ENCODE results near the gene ZNF423. TPM values are rescaled to one million over a fixed set of nuclear protein-coding genes. Genes with fewer than 3 reads are reported as not detected.

Gene ZNF423
- total and polyA plus RNA-seq, 5 donors, result 5.5 to 22.2 (median 14.4) TPM

GRCh38 chr16:49724774-49725173, 131.1 kb downstream of the ZNF423 start:
- H3K4me1 ChIP-seq (ENCODE audit: control insufficient read depth, insufficient read depth, low read length), result no peaks in the 10 kb centered on the region
- no peaks in the 10 kb centered on the region for H3K9me3 ChIP-seq (ENCODE audit: control insufficient read depth, low read length)
- DNase-seq (no peak), ATAC-seq (no peak)
- H3K27ac ChIP-seq (ENCODE audit: low read length), result no peak overlapping the region
- WGBS, result 95% methylated on average over 5 of the region's 5 CpGs
- intact Hi-C loops (cut with DNase I), result no loop called here
- no peak overlapping the region for H3K4me3 ChIP-seq (ENCODE audit: low read length)
- no peaks in the 10 kb centered on the region for H3K27me3 ChIP-seq (ENCODE audit: control insufficient read depth, insufficient read depth)

- Histone ChIP-seq H3K4me1 (ENCODE audit: control insufficient read depth, insufficient read depth, low read length) (no peaks in the 10 kb centered on the region), H3K27ac (ENCODE audit: low read length) (no peak overlapping the region), H3K27me3 (ENCODE audit: control insufficient read depth, insufficient read depth) (no peaks in the 10 kb centered on the region), H3K9me3 (ENCODE audit: control insufficient read depth, low read length) (no peaks in the 10 kb centered on the region), H3K4me3 (ENCODE audit: low read length) (no peak overlapping the region)
- DNase-seq (no peak), ATAC-seq (no peak)
- intact Hi-C loops (cut with DNase I), result no loop called here
- 93% methylated on average over 1 of the region's 1 CpG for WGBS
These were observed 132.6 kb downstream of the ZNF423 start for GRCh38 chr16:49723310-49723709.

- ATAC-seq, result no peak
- Histone ChIP-seq H3K4me3 (ENCODE audit: low read length) (no peak overlapping the region), H3K27ac (ENCODE audit: low read length) (no peak overlapping the region), H3K27me3 (ENCODE audit: control insufficient read depth, insufficient read depth) (no peaks in the 10 kb centered on the region), H3K4me1 (ENCODE audit: control insufficient read depth, insufficient read depth, low read length) (no peaks in the 10 kb centered on the region), H3K9me3 (ENCODE audit: control insufficient read depth, low read length) (no peaks in the 10 kb centered on the region)
- WGBS, result 92% methylated on average over 3 of the region's 3 CpGs
- no peak for DNase-seq
- intact Hi-C loops (cut with DNase I), result no loop called here
These were observed 135.7 kb downstream of the ZNF423 start for GRCh38 chr16:49720225-49720624.

- intact Hi-C loops (cut with DNase I), result no loop called here
- WGBS, result 82% methylated on average over 4 of the region's 4 CpGs
- no peak overlapping the region for H3K4me3 ChIP-seq (ENCODE audit: low read length)
- H3K27me3 ChIP-seq (ENCODE audit: control insufficient read depth, insufficient read depth), result no peaks in the 10 kb centered on the region
- ATAC-seq, result no peak
- no peaks in the 10 kb centered on the region for H3K4me1 ChIP-seq (ENCODE audit: control insufficient read depth, insufficient read depth, low read length)
- no peak overlapping the region for H3K27ac ChIP-seq (ENCODE audit: low read length)
- H3K9me3 ChIP-seq (ENCODE audit: control insufficient read depth, low read length), result no peaks in the 10 kb centered on the region
- DNase-seq, result no peak
These were observed 138.2 kb downstream of the ZNF423 start for GRCh38 chr16:49717689-49718088.

- Histone ChIP-seq H3K4me3 (ENCODE audit: low read length) (no peak overlapping the region), H3K4me1 (ENCODE audit: control insufficient read depth, insufficient read depth, low read length) (no peaks in the 10 kb centered on the region), H3K9me3 (ENCODE audit: control insufficient read depth, low read length) (no peaks in the 10 kb centered on the region), H3K27me3 (ENCODE audit: control insufficient read depth, insufficient read depth) (no peaks in the 10 kb centered on the region), H3K27ac (ENCODE audit: low read length) (no peak overlapping the region)
- WGBS, result 64% methylated on average over 12 of the region's 12 CpGs
- DNase-seq (no peak), ATAC-seq (peak in 1 of 2 donors; percentile 9)
- intact Hi-C loops (cut with DNase I), result no loop called here
These were observed 139.5 kb downstream of the ZNF423 start for GRCh38 chr16:49716339-49716934.

GRCh38 chr16:49713770-49714169, 142.1 kb downstream of the ZNF423 start:
- no peak for ATAC-seq
- peak in 1 of 3 donors; percentile 7 for DNase-seq
- WGBS, result 89% methylated on average over 10 of the region's 10 CpGs
- Histone ChIP-seq H3K9me3 (ENCODE audit: control insufficient read depth, low read length) (no peaks in the 10 kb centered on the region), H3K4me3 (ENCODE audit: low read length) (no peak overlapping the region), H3K27ac (ENCODE audit: low read length) (no peak overlapping the region), H3K4me1 (ENCODE audit: control insufficient read depth, insufficient read depth, low read length) (no peaks in the 10 kb centered on the region), H3K27me3 (ENCODE audit: control insufficient read depth, insufficient read depth) (no peaks in the 10 kb centered on the region)
- intact Hi-C loops (cut with DNase I), result no loop called here

GRCh38 chr16:49712542-49712941, 143.4 kb downstream of the ZNF423 start:
- no peak for DNase-seq
- Histone ChIP-seq H3K9me3 (ENCODE audit: control insufficient read depth, low read length) (no peaks in the 10 kb centered on the region), H3K4me1 (ENCODE audit: control insufficient read depth, insufficient read depth, low read length) (no peaks in the 10 kb centered on the region), H3K4me3 (ENCODE audit: low read length) (no peak overlapping the region), H3K27ac (ENCODE audit: low read length) (no peak overlapping the region), H3K27me3 (ENCODE audit: control insufficient read depth, insufficient read depth) (no peaks in the 10 kb centered on the region)
- intact Hi-C loops (cut with DNase I), result no loop called here
- WGBS, result 69% methylated on average over 16 of the region's 16 CpGs
- ATAC-seq, result no peak

GRCh38 chr16:49712106-49712505, 143.8 kb downstream of the ZNF423 start:
- Histone ChIP-seq H3K4me1 (ENCODE audit: control insufficient read depth, insufficient read depth, low read length) (no peaks in the 10 kb centered on the region), H3K27me3 (ENCODE audit: control insufficient read depth, insufficient read depth) (no peaks in the 10 kb centered on the region), H3K9me3 (ENCODE audit: control insufficient read depth, low read length) (no peaks in the 10 kb centered on the region), H3K4me3 (ENCODE audit: low read length) (no peak overlapping the region), H3K27ac (ENCODE audit: low read length) (no peak overlapping the region)
- DNase-seq, result no peak
- intact Hi-C loops (cut with DNase I), result no loop called here
- 97% methylated on average over 9 of the region's 9 CpGs for WGBS
- no peak for ATAC-seq

GRCh38 chr16:49709057-49709456, 146.9 kb downstream of the ZNF423 start:
- Histone ChIP-seq H3K9me3 (ENCODE audit: control insufficient read depth, low read length) (no peaks in the 10 kb centered on the region), H3K4me1 (ENCODE audit: control insufficient read depth, insufficient read depth, low read length) (no peaks in the 10 kb centered on the region), H3K27me3 (ENCODE audit: control insufficient read depth, insufficient read depth) (no peaks in the 10 kb centered on the region), H3K27ac (ENCODE audit: low read length) (no peak overlapping the region), H3K4me3 (ENCODE audit: low read length) (no peak overlapping the region)
- ATAC-seq (no peak), DNase-seq (no peak)
- intact Hi-C loops (cut with DNase I), result no loop called here
- 78% methylated on average over 12 of the region's 12 CpGs for WGBS

GRCh38 chr16:49708491-49708890, 147.4 kb downstream of the ZNF423 start:
- no peaks in the 10 kb centered on the region for H3K9me3 ChIP-seq (ENCODE audit: control insufficient read depth, low read length)
- peaks cover 2% of the 10 kb centered on the region for H3K4me1 ChIP-seq (ENCODE audit: control insufficient read depth, insufficient read depth, low read length)
- 98% methylated on average over 6 of the region's 6 CpGs for WGBS
- no peak overlapping the region for H3K4me3 ChIP-seq (ENCODE audit: low read length)
- no peak for ATAC-seq
- no peaks in the 10 kb centered on the region for H3K27me3 ChIP-seq (ENCODE audit: control insufficient read depth, insufficient read depth)
- no peak overlapping the region for H3K27ac ChIP-seq (ENCODE audit: low read length)
- DNase-seq, result no peak
- intact Hi-C loops (cut with DNase I), result no loop called here

- Histone ChIP-seq H3K27me3 (ENCODE audit: control insufficient read depth, insufficient read depth) (no peaks in the 10 kb centered on the region), H3K9me3 (ENCODE audit: control insufficient read depth, low read length) (no peaks in the 10 kb centered on the region), H3K27ac (ENCODE audit: low read length) (no peak overlapping the region), H3K4me3 (ENCODE audit: low read length) (no peak overlapping the region), H3K4me1 (ENCODE audit: control insufficient read depth, insufficient read depth, low read length) (peaks cover 2% of the 10 kb centered on the region)
- DNase-seq (no peak), ATAC-seq (no peak)
- 96% methylated on average over 11 of the region's 11 CpGs for WGBS
- intact Hi-C loops (cut with DNase I), result no loop called here
These were observed 149.1 kb downstream of the ZNF423 start for GRCh38 chr16:49706620-49707355.

All from right cardiac atrium (tissue), 5 donors.